Stimulated activated CD4-positive, alpha-beta T cell treated with anti-CD3 and anti-CD28 coated beads, Interleukin-1b, Interleukin-23, amount 100 ng/mL, for 24 hours (primary cell): ENCODE measurements around the gene CTBP1.

Experiments used
- DNase-seq, 4 experiments: peaks; one replicate each; pipeline ENCODE4 v3.0.0-alpha.2; 2020; ENCODE audit warnings: low read depth in 4 of 4, low spot score in 1 of 4

The CTBP1 gene

GRCh38 chr4:1164444-1164843 lies 84.5 kb downstream of the CTBP1 start:
- no peak for DNase-seq

- DNase-seq, result no peak
These were observed 84.9 kb downstream of the CTBP1 start for GRCh38 chr4:1164040-1164439.
